ENCODE data around the gene NKX3-2. TPM values are rescaled to one million over a fixed set of nuclear protein-coding genes. Genes with fewer than 3 reads are reported as not detected.
A peak's percentile ranks its signal among the peaks of the same experiment; 100 is the strongest.
"Not testable (repeated sequence)": the region's sequence is repeated elsewhere in the genome, so short reads cannot be mapped to it uniquely, and the experiment has no call there.

NKX3-2 gene
- total RNA-seq, 1 donor from 2014 or later, result 4.5 TPM

- H3K4me1 Mint-ChIP-seq (ENCODE audit: unreplicated experiment), result peaks cover 23% of the 10 kb centered on the region
- no peaks in the 10 kb centered on the region for H3K9me3 Mint-ChIP-seq (ENCODE audit: unreplicated experiment)
- H3K27ac Mint-ChIP-seq (ENCODE audit: unreplicated experiment), result no peak overlapping the region
- DNase-seq (ENCODE audit: low spot score), result no peak
- TF ChIP-seq CTCF (IDR thresholded peaks at IDR 0.05; ENCODE audit: unreplicated experiment), result no peak
- peaks cover 2% of the 10 kb centered on the region for H3K27me3 Mint-ChIP-seq (ENCODE audit: unreplicated experiment)
- no peak overlapping the region for H3K4me3 Mint-ChIP-seq (ENCODE audit: unreplicated experiment)
- peaks cover 4% of the 10 kb centered on the region for H3K36me3 Mint-ChIP-seq (ENCODE audit: low read depth, unreplicated experiment)
Observed at GRCh38 chr4:13561673-13562072, 17.4 kb upstream of the NKX3-2 start.

- not testable (repeated sequence) for H3K27me3 Mint-ChIP-seq (ENCODE audit: unreplicated experiment); H3K4me3 Mint-ChIP-seq (ENCODE audit: unreplicated experiment); H3K36me3 Mint-ChIP-seq (ENCODE audit: low read depth, unreplicated experiment); H3K9me3 Mint-ChIP-seq (ENCODE audit: unreplicated experiment); DNase-seq (ENCODE audit: low spot score)
- H3K27ac Mint-ChIP-seq (ENCODE audit: unreplicated experiment), result peak overlapping the region; percentile 84
- peaks cover 17% of the 10 kb centered on the region for H3K4me1 Mint-ChIP-seq (ENCODE audit: unreplicated experiment)
Observed at GRCh38 chr4:13560111-13560510, 15.8 kb upstream of the NKX3-2 start.

GRCh38 chr4:13559413-13559812 lies 15.1 kb upstream of the NKX3-2 start:
- Mint-ChIP-seq H3K9me3 (ENCODE audit: unreplicated experiment) (no peaks in the 10 kb centered on the region), H3K4me1 (ENCODE audit: unreplicated experiment) (peaks cover 17% of the 10 kb centered on the region), H3K27ac (ENCODE audit: unreplicated experiment) (peak overlapping the region; percentile 84), H3K27me3 (ENCODE audit: unreplicated experiment) (no peaks in the 10 kb centered on the region), H3K36me3 (ENCODE audit: low read depth, unreplicated experiment) (no peaks in the 10 kb centered on the region), H3K4me3 (ENCODE audit: unreplicated experiment) (no peak overlapping the region)
- TF ChIP-seq CTCF (IDR thresholded peaks at IDR 0.05; ENCODE audit: unreplicated experiment), result no peak
- DNase-seq (ENCODE audit: low spot score), result peak; percentile 25

GRCh38 chr4:13558881-13559280 lies 14.6 kb upstream of the NKX3-2 start:
- no peak overlapping the region for H3K4me3 Mint-ChIP-seq (ENCODE audit: unreplicated experiment)
- peaks cover 17% of the 10 kb centered on the region for H3K4me1 Mint-ChIP-seq (ENCODE audit: unreplicated experiment)
- H3K27ac Mint-ChIP-seq (ENCODE audit: unreplicated experiment), result peak overlapping the region; percentile 84
- H3K9me3 Mint-ChIP-seq (ENCODE audit: unreplicated experiment), result no peaks in the 10 kb centered on the region
- TF ChIP-seq CTCF (IDR thresholded peaks at IDR 0.05; ENCODE audit: unreplicated experiment), result no peak
- H3K27me3 Mint-ChIP-seq (ENCODE audit: unreplicated experiment), result no peaks in the 10 kb centered on the region
- H3K36me3 Mint-ChIP-seq (ENCODE audit: low read depth, unreplicated experiment), result no peaks in the 10 kb centered on the region
- no peak for DNase-seq (ENCODE audit: low spot score)

- DNase-seq (ENCODE audit: low spot score), result no peak
- Mint-ChIP-seq H3K27me3 (ENCODE audit: unreplicated experiment) (no peaks in the 10 kb centered on the region), H3K36me3 (ENCODE audit: low read depth, unreplicated experiment) (no peaks in the 10 kb centered on the region), H3K4me1 (ENCODE audit: unreplicated experiment) (peaks cover 16% of the 10 kb centered on the region), H3K4me3 (ENCODE audit: unreplicated experiment) (no peak overlapping the region), H3K27ac (ENCODE audit: unreplicated experiment) (no peak overlapping the region), H3K9me3 (ENCODE audit: unreplicated experiment) (no peaks in the 10 kb centered on the region)
- TF ChIP-seq CTCF (IDR thresholded peaks at IDR 0.05; ENCODE audit: unreplicated experiment), result no peak
Observed at GRCh38 chr4:13555325-13555724, 11.0 kb upstream of the NKX3-2 start.

GRCh38 chr4:13553081-13553480 lies 8.8 kb upstream of the NKX3-2 start:
- no peak for DNase-seq (ENCODE audit: low spot score)
- peaks cover 5% of the 10 kb centered on the region for H3K27me3 Mint-ChIP-seq (ENCODE audit: unreplicated experiment)
- TF ChIP-seq CTCF (IDR thresholded peaks at IDR 0.05; ENCODE audit: unreplicated experiment), result no peak
- peaks cover 3% of the 10 kb centered on the region for H3K4me1 Mint-ChIP-seq (ENCODE audit: unreplicated experiment)
- no peaks in the 10 kb centered on the region for H3K9me3 Mint-ChIP-seq (ENCODE audit: unreplicated experiment)
- H3K4me3 Mint-ChIP-seq (ENCODE audit: unreplicated experiment), result no peak overlapping the region
- H3K27ac Mint-ChIP-seq (ENCODE audit: unreplicated experiment), result no peak overlapping the region
- no peaks in the 10 kb centered on the region for H3K36me3 Mint-ChIP-seq (ENCODE audit: low read depth, unreplicated experiment)

Data from endothelial cell (in vitro differentiated cells).